Stimulated activated CD4-positive, alpha-beta T cell treated with anti-CD3 and anti-CD28 coated beads, Interleukin-12 subunit alpha, Interleukin-12 subunit beta, amount 100 ng/mL, for 4 hours (primary cell): ENCODE measurements around the gene ATP2C1.
"Not testable (repeated sequence)": the region's sequence is repeated elsewhere in the genome, so short reads cannot be mapped to it uniquely, and the experiment has no call there.

Experiments used
- DNase-seq: peaks from one replicate; pipeline ENCODE4 v3.0.0-alpha.2; 2020

The ATP2C1 gene

GRCh38 chr3:130948001-130948773, 54.3 kb downstream of the ATP2C1 start:
- no peak for DNase-seq

- no peak for DNase-seq
Measured at GRCh38 chr3:130948929-130949328, 55.0 kb downstream of the ATP2C1 start.

DNA sequence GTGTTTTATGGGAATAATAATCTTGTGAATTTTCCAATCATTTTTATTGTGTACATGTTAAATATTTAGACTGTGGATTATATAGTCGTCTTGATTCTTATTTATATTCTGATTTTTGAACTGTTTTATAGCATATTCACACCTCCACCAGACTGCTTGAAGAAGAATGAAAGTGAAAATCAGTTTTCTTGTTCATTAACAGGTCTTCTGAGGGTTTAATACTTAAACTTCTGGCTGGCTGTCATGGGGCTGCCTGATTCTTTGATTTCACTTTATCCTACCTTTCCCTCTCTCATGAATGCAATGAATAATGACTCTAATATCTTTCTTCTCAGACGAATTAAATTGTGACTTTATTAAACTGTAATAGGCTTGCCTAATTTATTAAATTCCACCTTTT, 56.2 kb downstream of the ATP2C1 start:
- no peak for DNase-seq

DNA sequence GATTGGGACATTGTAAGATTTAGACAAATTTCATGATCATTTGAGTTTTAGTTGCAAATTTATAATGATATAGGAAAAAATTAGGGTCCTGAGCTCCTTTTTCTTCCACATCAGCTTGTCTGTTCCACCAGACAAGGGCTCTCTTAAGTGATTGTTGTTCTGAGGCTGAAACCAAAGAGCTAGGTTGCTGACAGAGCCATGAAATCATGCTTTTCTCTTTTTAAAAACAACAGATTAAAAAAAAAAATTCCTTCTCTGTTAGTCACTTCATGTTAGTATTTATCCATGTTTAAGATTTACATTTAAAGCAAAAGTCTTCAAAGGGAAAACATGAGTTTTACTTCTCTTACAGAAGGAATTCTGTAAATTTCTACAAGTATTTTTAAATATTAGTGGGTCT, 56.8 kb downstream of the ATP2C1 start:
- DNase-seq: no peak

GRCh38 chr3:130955481-130955880, 61.6 kb downstream of the ATP2C1 start:
- DNase-seq: no peak

GRCh38 chr3:130956281-130956680, 62.4 kb downstream of the ATP2C1 start:
- no peak for DNase-seq

DNA sequence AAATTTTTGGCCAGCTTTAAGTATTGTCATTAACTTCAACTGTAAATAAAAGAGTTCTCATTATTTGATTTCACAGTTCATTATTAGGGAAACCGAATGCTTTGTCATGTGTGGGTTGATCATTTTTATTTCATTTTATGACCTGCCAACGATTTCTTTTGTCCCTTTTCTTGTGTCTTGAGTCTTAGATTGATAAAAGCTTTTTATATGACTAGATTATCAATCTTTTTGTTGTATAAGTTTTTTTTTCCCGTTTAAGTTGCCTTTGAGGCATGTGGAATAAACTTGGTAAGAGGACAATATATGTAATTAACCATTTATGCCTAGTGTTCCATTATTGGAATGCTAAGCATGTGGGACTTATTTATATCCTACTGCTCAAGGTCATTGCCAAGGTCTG, 62.8 kb downstream of the ATP2C1 start:
- no peak for DNase-seq

DNA sequence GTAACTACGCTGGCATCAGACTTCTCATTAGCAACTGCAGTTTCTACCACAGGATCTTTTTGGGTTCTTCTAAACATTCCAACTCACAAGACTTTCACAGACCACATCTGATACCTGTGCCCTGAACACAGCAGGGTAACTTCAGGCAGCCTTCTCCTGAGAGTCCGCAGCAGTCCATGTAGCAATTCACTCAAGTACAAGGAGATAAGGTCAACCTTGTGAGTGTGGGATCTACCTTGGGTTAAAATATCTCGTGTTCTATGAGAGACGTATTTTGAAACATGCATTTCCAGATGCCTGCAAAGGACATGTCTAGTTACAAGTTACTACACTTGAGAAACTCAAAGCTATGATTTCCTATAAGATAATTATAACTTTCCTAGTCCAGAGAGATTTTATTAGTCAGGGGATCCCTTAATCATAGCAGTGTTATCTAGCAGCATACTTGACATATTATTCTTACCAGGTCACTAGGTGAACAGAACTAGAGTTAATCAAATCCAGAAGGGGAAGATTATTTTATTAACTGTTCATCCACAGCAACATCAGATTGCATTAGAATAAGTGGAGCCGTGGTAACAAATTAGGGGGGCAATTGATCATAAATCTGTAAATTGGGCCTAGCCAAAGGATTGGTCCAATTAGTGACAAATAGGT, 66.4 kb downstream of the ATP2C1 start:
- DNase-seq: no peak

DNA sequence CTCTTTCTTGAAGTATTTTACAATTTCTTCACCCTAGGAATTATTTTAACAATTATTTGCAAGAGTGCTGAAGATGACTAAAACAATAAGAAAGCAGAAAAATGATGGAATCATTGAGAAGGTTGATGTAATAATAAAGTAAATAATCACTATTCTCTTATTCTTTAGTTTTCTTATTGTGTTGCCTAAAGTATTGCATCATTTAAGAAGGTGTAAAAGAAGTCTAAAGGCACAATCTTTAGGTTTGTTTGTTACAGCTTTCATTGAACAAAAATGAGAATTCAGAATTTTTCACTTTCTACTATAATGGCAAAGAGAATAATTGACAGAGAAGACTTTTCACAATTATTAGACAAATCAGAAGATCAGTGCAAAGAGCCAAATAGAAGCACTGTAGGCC, 67.6 kb downstream of the ATP2C1 start:
- DNase-seq: no peak

GRCh38 chr3:130963444-130963843, 69.6 kb downstream of the ATP2C1 start:
- DNase-seq: no peak

DNA sequence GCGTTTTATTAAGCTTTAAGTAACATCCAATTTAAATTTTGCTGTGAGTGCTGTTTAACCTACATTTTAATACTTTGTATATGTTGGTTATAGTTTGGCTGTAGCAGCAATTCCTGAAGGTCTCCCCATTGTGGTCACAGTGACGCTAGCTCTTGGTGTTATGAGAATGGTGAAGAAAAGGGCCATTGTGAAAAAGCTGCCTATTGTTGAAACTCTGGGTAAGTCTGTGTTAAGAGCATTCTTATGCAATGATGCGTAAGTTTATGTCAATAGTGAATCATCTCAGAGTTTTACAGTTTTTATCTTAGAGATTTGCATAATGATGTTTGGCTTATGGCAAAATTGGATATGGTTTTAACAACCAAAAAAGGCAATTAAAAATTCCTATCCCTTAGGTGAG, 70.0 kb downstream of the ATP2C1 start:
- DNase-seq: no peak

GRCh38 chr3:130967281-130967680, 73.4 kb downstream of the ATP2C1 start:
- DNase-seq: no peak

- DNase-seq: no peak
Measured at GRCh38 chr3:130968221-130968620, 74.3 kb downstream of the ATP2C1 start.

DNA sequence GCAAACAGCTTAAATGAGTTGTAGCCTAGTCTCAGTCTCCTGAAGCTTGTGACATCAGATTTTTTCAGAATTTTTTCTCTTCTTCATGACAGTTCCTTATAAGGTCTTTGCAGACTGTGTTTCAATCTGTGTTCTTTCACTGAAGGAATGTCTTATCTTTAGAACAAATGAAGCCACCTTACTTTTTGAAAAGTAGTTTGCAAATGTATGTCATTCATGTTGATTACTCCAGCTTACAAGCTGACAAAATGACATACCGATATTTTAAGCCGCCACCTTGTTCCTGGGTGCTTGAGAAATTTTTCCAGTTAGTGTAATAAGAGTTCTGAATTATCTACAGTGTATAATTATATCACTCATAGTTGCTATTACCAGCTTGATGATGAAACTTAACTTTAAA, 75.7 kb downstream of the ATP2C1 start:
- DNase-seq: no peak

DNA sequence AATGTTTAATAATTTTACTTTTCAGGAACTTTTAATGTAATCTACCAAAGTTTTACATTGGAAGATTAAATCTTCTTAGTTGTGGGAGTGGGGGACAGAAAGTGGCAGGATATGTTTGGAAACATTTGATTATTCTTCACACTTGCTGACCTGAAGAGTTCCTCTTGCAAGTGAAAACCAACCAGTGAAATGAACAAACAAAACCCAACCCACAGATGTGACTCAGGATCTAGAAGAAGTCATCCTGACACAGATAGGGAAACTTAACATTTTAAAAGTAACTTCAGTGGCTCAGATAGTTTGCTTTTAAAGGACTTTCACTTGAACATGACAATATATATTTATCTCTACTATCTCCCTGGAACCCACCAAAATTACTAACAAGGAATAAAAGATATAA, 77.3 kb downstream of the ATP2C1 start:
- no peak for DNase-seq

DNA sequence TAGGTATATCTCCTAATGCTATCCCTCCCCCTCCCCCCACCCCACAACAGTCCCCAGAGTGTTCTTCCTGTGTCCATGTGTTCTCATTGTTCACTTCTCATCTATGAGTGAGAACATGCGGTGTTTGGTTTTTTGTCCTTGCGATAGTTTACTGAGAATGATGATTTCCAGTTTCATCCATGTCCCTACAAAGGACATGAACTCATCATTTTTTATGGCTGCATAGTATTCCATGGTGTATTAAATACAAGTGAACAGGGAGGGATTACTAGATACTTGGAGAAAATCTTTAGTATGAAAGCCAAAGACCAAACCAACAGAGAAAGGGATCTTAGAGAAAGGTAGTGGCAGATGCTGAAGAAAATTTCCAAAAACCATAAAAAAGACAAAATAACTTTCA, 78.7 kb downstream of the ATP2C1 start:
- DNase-seq: not testable (repeated sequence)

DNA sequence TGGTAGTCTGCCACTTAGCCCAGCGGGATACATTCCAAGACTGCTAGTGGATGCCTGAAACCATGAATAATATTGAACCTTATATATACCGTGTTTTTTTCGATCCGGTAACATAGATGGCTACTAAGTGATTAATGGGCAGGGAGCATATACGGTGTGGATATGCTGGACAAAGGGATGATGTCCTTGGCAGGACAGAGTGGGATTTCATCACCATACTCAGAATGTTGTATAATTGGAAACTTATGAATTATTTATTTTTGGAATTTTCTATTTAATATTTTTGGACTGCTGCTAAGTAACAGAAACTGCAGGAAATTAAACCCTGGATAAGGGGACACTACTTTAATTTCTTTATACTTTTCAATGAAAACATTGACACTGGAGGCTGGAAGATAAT, 79.5 kb downstream of the ATP2C1 start:
- no peak for DNase-seq

DNA sequence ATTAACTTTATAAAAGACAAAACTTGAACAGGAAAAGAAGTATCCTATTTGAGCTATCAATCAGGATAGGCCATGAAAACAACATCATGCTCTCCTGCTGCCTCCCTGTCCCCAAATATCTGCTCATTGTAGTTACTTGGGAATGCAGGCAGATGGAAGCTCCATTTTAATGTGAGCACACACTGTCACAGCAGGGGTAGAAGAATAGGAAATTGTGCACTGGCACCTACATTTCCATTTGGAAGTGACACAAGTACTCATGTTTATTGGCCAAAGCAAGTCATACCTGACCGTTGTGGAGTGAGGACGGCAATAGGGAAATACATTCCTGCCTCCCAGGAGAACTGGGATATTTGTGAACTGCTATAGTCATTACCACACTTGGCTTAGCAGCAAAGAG, 80.3 kb downstream of the ATP2C1 start:
- no peak for DNase-seq

DNA sequence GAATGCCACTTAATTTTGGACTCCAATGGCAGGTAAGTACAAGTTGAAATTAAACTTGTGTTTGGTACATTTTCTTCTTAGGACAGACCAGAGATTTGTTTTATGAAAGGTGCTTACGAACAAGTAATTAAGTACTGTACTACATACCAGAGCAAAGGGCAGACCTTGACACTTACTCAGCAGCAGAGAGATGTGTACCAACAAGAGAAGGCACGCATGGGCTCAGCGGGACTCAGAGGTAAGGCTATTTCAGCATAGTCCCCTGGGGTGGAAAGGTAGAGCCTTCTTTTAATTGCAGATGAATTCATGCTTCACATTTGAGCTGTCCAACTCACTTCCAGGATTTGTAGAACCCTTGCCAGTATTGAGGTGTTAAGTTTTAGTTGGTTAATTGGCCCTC, 81.4 kb downstream of the ATP2C1 start:
- no peak for DNase-seq

DNA sequence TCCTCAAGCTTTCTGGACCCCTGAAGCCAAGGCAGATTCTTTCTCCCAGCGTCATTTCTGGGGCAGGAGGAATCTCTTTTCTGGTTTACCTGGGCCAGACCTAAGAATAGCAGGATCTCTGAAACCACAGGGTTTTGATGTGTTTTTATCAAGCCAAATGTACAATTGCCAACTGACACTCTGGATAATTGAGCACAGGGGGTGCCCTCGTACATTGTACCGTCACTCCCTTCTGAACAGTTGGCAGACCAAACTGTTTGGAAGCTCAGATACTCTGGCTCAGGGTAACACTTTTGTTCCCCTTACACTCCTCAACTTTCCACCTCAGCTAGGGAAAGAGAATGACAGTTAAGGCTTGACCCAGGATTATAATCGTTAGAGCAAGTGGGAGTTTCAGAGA, 82.8 kb downstream of the ATP2C1 start:
- DNase-seq: no peak

GRCh38 chr3:130979117-130979516, 85.2 kb downstream of the ATP2C1 start:
- DNase-seq: no peak

DNA sequence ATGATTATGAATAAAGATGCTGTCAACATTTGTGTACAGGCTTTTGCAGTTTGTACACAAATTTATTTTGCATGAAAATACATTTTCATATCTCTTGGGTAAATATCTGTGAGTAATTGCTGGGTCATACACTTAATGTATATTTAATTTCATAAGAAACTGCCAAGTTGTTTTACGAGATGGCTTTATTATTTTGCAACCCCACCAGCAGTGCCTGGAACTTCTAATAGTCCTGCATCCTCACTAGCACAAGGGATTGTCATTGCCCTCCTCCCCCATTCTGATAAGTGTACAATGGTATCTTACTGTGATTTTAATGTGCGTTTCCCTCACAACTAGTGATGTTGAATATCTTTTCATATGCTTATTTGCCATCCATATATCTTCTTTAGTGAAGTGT, 87.6 kb downstream of the ATP2C1 start:
- no peak for DNase-seq

DNA sequence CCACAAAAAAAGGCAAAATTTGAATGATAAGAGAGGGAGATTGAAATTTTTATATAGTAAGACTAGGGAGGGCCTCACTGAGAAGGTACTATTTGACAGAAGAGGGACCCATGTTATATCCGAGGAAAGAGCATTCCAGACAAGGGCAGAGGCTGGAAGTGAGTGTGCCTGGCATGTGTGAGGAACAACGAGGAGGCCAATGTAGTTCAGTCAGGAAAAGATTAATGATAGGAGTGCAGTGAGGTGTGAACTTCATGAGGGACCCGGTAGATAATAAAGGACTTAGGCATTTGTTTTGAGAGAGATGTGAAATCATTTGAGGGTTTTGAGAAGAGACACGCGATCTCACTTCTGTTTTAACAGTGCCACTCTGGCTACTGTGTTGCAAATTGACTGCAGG, 96.4 kb downstream of the ATP2C1 start:
- DNase-seq: no peak

GRCh38 chr3:130991126-130991525, 97.2 kb downstream of the ATP2C1 start:
- no peak for DNase-seq

DNA sequence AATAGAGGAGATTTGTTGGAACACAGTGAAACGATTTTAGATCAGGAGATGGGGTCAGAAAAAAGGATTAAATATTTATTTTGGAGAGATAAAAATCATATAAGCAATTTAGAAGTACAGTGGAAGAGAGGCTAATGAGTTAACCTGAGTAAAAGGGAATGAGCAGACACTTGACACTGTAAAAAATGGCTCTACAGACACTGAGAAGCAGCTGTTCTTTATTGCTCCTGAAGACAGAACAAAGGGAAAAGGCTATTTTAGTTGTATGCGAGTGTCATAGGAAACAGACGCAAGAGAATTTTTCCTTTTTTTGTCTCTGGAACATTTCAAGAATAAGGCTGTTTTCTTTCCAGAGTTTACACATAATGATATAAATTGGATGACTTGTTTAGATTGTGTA, 98.5 kb downstream of the ATP2C1 start:
- no peak for DNase-seq
